Ascending aorta (tissue), 2 donors: ENCODE data around the gene SCGB1A1. TPM values are rescaled to one million over a fixed set of nuclear protein-coding genes. Genes with fewer than 3 reads are reported as not detected.

Source experiments
- DNase-seq, 2 donors: peaks; one replicate each; pipeline ENCODE4 v3.0.0-alpha.2; 2019; ENCODE audit warnings: low spot score in 2 of 2
- H3K27ac ChIP-seq, 2 donors: fragments of 200-600 bp; sonication (generic); one replicate each; pipeline ENCODE4 v1.5.1; 2016 to 2017; ENCODE audit warnings: mild to moderate bottlenecking in 1 of 2
- H3K27me3 ChIP-seq: fragments of 200-600 bp; sonication (generic); one replicate; pipeline ENCODE4 v1.5.1; 2017
- H3K36me3 ChIP-seq, 2 donors: fragments of 200-600 bp; sonication (generic); one replicate each; pipeline ENCODE4 v1.5.1; 2016
- H3K4me1 ChIP-seq, 2 donors: fragments of 200-600 bp; sonication (generic); one replicate each; pipeline ENCODE4 v1.5.1; 2016 to 2017; ENCODE audit warnings: mild to moderate bottlenecking in 1 of 2
- H3K4me3 ChIP-seq, 2 donors: fragments of 200-600 bp; sonication (generic); one replicate each; pipeline ENCODE4 v1.5.1; 2016 to 2017; ENCODE audit warnings: mild to moderate bottlenecking in 1 of 2
- H3K9me3 ChIP-seq, 2 donors: fragments of 200-600 bp; sonication (generic); one replicate each; pipeline ENCODE4 v1.5.1; 2016
- intact Hi-C: fragments of 100-400 bp; cut with DNase I; formaldehyde crosslinking; loops from one replicate; pipeline ENCODE4 v1.15.1; 2023
- total RNA-seq: library from RNA; depleted of rRNA; stranded (reverse); fragments of >200 nt; gene quantifications from one replicate; pipeline ENCODE4 v1.1.0, GENCODE V29; 2016
- TF ChIP-seq, protein P1 (sequence below), 3 experiments: fragments of 200-600 bp in 2 of 3; fragments of 450-650 bp in 1 of 3; sonication (generic) in 2 of 3; IDR thresholded peaks; one replicate each; pipeline ENCODE4 v1.5.1; 2016 to 2019; ENCODE audit warnings: antibody characterized with exemption in 3 of 3, mild to moderate bottlenecking in 1 of 3, moderate library complexity in 1 of 3

The SCGB1A1 gene
- total RNA-seq, 1 donor from 2014 or later, result not detected

DNA sequence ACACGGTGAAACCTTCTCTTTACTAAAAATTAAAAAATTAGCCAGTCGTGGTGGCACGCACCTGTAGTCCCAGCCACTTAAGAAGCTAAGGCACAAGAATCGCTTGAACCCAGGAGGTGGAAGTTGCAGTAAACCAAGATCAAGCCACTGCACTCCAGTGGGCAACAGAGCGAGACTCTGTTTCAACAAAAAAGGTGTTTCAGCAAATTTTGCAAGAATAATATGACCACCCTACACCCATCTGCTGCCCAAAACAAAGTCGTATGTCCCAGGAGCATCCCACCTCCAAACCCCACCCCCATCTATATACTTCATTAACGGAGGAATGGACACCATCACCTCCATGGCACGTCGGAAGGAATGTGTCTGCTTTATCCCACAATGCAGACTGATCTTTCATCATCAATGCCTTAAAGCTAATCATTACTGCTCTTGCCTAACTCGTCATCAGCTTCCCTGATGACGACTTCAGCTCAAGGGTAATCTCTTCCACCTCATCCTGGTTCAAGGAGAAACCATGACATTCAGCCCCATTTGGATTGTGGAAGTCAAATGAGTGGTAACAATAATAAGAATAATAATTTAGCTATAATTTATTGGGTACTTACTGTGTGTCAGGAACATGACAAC lies 34.1 kb downstream of the SCGB1A1 start:
- no peak for DNase-seq
- intact Hi-C loops, result no loop called here

DNA sequence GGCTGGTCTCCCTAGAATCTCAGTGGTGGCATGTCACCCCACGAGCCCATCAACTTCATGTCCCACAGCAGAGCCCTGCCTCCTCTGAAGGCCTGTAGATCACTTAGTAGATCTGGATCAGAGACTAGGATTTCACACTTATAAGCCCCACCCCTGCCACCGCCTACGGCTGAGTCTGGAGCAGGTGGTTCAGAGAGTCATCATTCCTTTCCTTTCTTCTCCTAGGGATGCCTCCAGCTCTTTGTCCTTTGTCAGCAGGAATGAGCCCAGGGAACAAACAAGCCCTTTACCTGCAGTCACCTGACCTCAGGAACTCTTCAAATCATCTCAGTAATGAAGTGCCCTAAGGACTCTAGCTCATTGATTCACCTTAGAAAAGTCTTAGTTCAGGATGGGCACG lies 37.8 kb downstream of the SCGB1A1 start:
- Histone ChIP-seq H3K27me3 (no peaks in the 10 kb centered on the region), H3K4me3 (no peak overlapping the region), H3K27ac (no peak overlapping the region), H3K9me3 (no peaks in the 10 kb centered on the region), H3K4me1 (no peaks in the 10 kb centered on the region), H3K36me3 (no peaks in the 10 kb centered on the region)
- TF ChIP-seq, protein P1, sequence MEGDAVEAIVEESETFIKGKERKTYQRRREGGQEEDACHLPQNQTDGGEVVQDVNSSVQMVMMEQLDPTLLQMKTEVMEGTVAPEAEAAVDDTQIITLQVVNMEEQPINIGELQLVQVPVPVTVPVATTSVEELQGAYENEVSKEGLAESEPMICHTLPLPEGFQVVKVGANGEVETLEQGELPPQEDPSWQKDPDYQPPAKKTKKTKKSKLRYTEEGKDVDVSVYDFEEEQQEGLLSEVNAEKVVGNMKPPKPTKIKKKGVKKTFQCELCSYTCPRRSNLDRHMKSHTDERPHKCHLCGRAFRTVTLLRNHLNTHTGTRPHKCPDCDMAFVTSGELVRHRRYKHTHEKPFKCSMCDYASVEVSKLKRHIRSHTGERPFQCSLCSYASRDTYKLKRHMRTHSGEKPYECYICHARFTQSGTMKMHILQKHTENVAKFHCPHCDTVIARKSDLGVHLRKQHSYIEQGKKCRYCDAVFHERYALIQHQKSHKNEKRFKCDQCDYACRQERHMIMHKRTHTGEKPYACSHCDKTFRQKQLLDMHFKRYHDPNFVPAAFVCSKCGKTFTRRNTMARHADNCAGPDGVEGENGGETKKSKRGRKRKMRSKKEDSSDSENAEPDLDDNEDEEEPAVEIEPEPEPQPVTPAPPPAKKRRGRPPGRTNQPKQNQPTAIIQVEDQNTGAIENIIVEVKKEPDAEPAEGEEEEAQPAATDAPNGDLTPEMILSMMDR (IDR thresholded peaks at IDR 0.05), result no peak
- intact Hi-C loops, result no loop called here
- DNase-seq, result no peak

More for the DNA sequence above, 34.1 kb downstream of the SCGB1A1 start:
- H3K27me3 ChIP-seq, result no peaks in the 10 kb centered on the region
- no peak overlapping the region for H3K27ac ChIP-seq
- H3K36me3 ChIP-seq, result no peaks in the 10 kb centered on the region
- H3K9me3 ChIP-seq, result no peaks in the 10 kb centered on the region
- H3K4me1 ChIP-seq, result no peaks in the 10 kb centered on the region
- no peak overlapping the region for H3K4me3 ChIP-seq
- TF ChIP-seq, protein P1 (IDR thresholded peaks at IDR 0.05), result no peak

DNA sequence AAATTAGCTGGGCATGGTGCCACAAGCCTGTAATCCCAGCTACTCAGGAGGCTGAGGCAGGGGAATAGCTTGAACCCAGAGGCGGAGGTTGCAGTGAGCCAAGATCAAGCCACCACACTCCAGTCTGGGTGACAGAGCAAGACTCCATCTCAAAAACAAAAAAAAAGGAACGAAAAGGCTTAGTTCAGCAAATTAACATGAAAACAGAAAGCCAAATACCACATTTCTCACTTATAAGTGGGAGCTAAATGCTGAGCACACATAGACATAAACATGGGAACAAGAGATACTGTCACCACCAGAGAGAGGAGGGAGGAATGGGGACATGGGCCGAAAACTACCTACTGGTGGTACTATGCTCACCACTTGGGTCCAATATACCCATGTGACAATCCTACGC lies 38.6 kb downstream of the SCGB1A1 start:
- no peak for DNase-seq
- intact Hi-C loops, result no loop called here
- no peaks in the 10 kb centered on the region for H3K36me3 ChIP-seq
- no peaks in the 10 kb centered on the region for H3K27me3 ChIP-seq
- TF ChIP-seq, protein P1 (IDR thresholded peaks at IDR 0.05), result no peak
- no peaks in the 10 kb centered on the region for H3K4me1 ChIP-seq
- H3K27ac ChIP-seq, result no peak overlapping the region
- H3K4me3 ChIP-seq, result no peak overlapping the region
- H3K9me3 ChIP-seq, result no peaks in the 10 kb centered on the region

DNA sequence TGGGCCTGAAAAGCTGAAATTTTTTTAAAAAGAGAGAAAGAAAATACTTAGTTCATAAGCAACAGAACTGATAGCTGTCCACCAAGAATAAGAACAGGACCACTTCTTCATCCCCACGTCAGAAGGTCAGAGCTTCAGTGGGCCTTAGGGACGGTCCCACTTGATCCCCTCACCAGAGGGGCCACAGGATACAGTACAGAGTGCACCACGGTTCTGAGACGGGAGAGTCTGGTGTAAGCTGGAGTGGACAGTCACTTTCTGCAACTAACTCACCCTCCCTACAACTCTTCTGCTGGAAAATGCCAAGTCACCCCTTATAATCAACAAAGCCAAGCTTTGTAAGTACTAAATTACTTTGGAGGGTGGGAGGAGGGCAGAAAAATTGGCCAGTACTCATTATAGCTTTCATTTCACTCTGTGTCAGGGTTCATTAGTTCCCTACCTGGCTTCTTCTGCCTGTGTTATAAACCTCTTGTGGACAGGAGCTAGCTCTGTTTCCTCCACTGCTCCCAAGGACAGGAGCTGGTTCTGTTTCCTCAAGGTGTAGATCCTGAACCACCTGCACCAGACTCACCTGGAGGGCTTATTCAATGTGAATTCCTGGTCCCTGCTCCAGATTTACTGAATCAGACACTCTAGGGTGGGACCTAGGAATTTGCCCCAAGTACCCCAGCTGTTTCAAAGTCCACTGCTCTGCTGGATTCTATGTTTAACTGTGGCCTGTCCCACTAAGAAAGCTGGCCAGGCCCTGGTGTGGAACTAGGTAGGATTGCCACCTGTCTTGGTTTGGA lies 39.6 kb downstream of the SCGB1A1 start:
- no peak overlapping the region for H3K27ac ChIP-seq

DNA sequence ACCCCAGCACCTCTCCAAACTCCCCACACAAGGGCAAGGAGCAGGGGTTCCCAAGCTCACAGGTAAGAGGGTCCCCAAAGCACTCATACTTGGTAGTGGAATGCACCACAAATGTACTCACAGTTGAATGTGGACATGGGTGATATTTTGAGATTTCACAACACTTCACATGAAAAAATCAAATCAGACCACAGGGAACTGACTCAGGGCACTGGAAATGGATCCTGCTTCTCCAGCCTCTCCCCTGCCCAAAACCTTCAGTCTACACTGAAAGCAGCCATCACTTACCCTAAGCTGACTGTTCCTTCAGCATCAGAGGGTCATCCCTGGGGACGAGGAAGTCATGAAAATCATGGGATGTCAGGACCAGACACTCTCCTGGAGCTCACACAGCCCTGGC lies 40.2 kb downstream of the SCGB1A1 start:
- TF ChIP-seq, protein P1 (IDR thresholded peaks at IDR 0.05), result no peak
- Histone ChIP-seq H3K36me3 (no peaks in the 10 kb centered on the region), H3K27me3 (no peaks in the 10 kb centered on the region), H3K9me3 (no peaks in the 10 kb centered on the region), H3K4me3 (no peak overlapping the region), H3K4me1 (no peaks in the 10 kb centered on the region), H3K27ac (no peak overlapping the region)
- DNase-seq, result no peak
- intact Hi-C loops, result no loop called here

More for the DNA sequence above, 39.6 kb downstream of the SCGB1A1 start:
- no peaks in the 10 kb centered on the region for H3K27me3 ChIP-seq
- DNase-seq, result no peak
- no peaks in the 10 kb centered on the region for H3K36me3 ChIP-seq
- H3K4me1 ChIP-seq, result no peaks in the 10 kb centered on the region
- intact Hi-C loops, result no loop called here
- no peak overlapping the region for H3K4me3 ChIP-seq
- TF ChIP-seq, protein P1 (IDR thresholded peaks at IDR 0.05), result no peak
- H3K9me3 ChIP-seq, result no peaks in the 10 kb centered on the region
